GM12801 (cell line): Measurements from ENCODE around the gene CACNA2D3.

Source experiments
- CTCF ChIP-seq: IDR thresholded peaks from one replicate; pipeline ENCODE4 v1.5.1; 2011; ENCODE audit warnings: control low read depth; ENCODE audit not compliant: insufficient read length; ENCODE audit errors: extremely low read depth

CACNA2D3 gene

GRCh38 chr3:54968546-54969172 lies 846.3 kb downstream of the CACNA2D3 start:
- TF ChIP-seq CTCF, result no peak

GRCh38 chr3:54969652-54970051 lies 847.3 kb downstream of the CACNA2D3 start:
- no peak for TF ChIP-seq CTCF

DNA sequence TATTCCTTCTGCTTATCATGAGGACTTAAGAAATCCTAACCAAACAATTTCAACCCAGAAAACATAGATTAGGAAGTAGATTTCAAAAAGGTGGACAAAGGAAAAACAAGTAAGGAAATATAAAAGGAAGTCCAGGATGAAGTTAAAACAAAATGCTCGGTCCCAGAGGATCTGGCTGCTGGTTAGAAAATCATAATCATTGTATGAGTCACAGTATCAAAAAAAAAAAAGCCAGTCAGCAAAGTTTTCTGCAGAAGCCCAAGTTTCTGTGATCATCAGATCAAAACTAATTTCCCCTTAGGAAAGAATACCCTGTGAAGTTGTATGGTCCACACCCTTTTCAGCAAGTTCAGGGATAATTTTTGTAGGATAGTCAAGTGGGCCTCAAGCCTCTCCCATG lies 848.5 kb downstream of the CACNA2D3 start:
- no peak for TF ChIP-seq CTCF

GRCh38 chr3:54977439-54977838 lies 855.1 kb downstream of the CACNA2D3 start:
- TF ChIP-seq CTCF, result no peak

GRCh38 chr3:54982807-54983206 lies 860.5 kb downstream of the CACNA2D3 start:
- TF ChIP-seq CTCF, result no peak

DNA sequence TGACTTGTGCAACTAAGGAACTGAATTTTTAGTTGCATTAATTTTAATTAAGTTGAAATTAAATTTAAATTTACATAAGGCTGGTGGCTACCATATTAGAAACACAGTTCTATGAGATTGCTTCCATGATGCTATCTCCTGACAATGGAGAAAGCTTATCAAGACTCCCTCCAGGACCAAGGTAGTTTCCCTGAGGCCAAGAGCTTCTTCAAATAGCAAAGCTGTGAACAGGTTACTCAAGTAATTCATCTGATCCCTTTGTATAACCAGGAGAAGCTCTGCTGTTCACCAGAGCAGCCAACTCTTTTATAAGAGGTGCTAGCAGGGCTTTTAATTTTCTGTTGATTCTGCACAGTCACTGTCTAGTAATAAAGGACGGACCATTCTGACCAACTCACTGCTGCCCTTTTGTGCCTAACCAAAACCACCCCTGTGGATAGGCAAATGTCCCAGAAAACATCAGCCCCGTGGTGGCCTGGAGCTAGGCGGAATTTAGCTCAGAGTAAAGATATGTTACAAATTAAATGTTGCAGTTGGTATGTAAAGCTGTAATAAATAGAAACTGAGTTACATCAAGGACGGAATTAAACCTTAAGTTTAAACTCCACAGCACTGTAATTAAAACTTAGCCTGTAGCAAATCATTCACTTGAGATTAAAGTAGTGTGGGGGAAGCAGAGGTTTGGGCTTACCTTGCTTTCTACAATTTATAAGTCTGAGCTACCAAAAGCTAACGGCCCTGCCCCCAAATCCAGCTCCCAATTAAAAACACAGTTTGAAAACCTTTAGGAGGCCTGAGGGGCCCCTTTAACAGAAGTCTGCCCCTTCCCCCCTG lies 861.1 kb downstream of the CACNA2D3 start:
- no peak for TF ChIP-seq CTCF

- TF ChIP-seq CTCF, result no peak
These were observed 863.5 kb downstream of the CACNA2D3 start for GRCh38 chr3:54985856-54986255.
